ENCODE results near the gene LKAAEAR1. TPM values are rescaled to one million over a fixed set of nuclear protein-coding genes. Genes with fewer than 3 reads are reported as not detected.
"Not testable (repeated sequence)": the region's sequence is repeated elsewhere in the genome, so short reads cannot be mapped to it uniquely, and the experiment has no call there.

LKAAEAR1 gene
- total RNA-seq, 4 donors from 2014 or later, result 0.81 TPM; not detected in 3

DNA sequence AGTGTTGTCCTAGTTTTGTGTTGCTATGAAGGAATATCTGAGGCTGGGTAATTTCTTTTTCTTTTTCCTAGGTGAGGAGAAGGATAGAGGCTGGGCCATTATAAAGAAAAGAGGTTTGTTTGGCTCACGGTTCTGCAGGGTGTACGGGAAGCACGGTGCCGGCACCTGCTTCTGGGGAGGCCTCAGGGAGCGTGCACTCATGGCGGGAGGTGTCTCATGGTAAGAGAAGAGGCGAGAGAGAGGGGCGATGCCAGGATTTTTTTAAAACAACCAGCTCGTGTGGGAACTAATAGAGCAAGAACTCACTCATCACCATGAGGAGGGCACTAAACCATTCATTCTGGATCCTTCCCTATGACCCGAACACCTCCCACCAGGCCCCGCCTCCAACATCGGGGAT lies 37.4 kb upstream of the LKAAEAR1 start:
- ATAC-seq, result no peak
- WGBS, 2 donors (ENCODE audit: low coverage in 1 of 2), result 80 to 81% methylated on average over 7 to 10 of the region's 12 CpGs
- Histone ChIP-seq H3K4me1 (peaks cover 0 to 9% (median 3%) of the 10 kb centered on the region in 3 donors), H3K4me3 (no peak overlapping the region), H3K27ac (no peak overlapping the region), H3K27me3 (peaks cover 41% of the 10 kb centered on the region), H3K9me3 (no peaks in the 10 kb centered on the region), H3K36me3 (no peaks in the 10 kb centered on the region)
- TF ChIP-seq POLR2A (IDR thresholded peaks at IDR 0.05) (no peak), EP300 (IDR thresholded peaks at IDR 0.05) (no peak), POLR2AphosphoS5 (IDR thresholded peaks at IDR 0.05) (no peak)
- TF ChIP-seq, protein P1, sequence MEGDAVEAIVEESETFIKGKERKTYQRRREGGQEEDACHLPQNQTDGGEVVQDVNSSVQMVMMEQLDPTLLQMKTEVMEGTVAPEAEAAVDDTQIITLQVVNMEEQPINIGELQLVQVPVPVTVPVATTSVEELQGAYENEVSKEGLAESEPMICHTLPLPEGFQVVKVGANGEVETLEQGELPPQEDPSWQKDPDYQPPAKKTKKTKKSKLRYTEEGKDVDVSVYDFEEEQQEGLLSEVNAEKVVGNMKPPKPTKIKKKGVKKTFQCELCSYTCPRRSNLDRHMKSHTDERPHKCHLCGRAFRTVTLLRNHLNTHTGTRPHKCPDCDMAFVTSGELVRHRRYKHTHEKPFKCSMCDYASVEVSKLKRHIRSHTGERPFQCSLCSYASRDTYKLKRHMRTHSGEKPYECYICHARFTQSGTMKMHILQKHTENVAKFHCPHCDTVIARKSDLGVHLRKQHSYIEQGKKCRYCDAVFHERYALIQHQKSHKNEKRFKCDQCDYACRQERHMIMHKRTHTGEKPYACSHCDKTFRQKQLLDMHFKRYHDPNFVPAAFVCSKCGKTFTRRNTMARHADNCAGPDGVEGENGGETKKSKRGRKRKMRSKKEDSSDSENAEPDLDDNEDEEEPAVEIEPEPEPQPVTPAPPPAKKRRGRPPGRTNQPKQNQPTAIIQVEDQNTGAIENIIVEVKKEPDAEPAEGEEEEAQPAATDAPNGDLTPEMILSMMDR (IDR thresholded peaks at IDR 0.05), result no peak

DNA sequence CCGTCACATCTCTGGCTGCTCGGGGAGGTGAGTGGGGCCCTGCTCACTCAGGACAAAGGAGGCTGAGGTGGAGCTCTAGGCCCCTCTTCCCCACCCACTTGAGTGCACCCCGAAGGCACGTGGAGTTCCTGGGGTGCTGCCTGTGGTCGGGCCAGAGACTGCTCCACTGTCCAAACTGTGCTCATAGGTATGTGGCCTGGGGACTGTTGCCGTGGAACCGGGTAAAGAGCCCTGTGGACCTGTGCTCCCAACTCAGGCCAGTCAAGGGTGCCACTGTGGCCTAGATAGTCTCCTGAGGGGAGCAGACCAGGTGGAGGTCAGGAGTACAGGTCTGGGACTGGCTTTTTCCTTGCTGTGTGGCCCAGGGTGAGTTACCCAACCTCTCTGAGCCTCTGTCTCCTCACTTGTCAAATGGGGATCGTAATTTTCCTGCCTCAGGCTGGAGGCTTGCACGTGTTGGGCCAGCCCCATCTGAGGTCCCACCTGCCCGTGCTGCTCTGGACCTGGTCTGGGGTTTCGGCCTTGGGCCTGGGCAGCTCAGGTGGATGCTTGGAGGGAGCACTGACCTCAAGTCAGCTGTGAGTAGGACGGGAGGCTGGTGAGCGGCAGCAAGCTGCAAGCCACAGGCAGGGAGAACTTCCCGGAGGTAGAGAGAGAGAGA lies 35.6 kb upstream of the LKAAEAR1 start:
- ATAC-seq, result no peak
- 0% methylated on average over 1 of the region's 14 CpGs; no CpG with 5 or more reads in 1 of the 2 donors for WGBS, 2 donors (ENCODE audit: low coverage in 1 of 2)
- Histone ChIP-seq H3K36me3 (no peaks in the 10 kb centered on the region), H3K27me3 (peaks cover 38% of the 10 kb centered on the region), H3K27ac (no peak overlapping the region), H3K9me3 (no peaks in the 10 kb centered on the region), H3K4me3 (peak overlapping the region in 1 of 2 donors; percentile 22), H3K4me1 (peaks cover 0 to 9% (median 3%) of the 10 kb centered on the region in 3 donors)
- no peak for TF ChIP-seq EP300 (IDR thresholded peaks at IDR 0.05)
- TF ChIP-seq POLR2A (IDR thresholded peaks at IDR 0.05), result no peak
- TF ChIP-seq, protein P1 (IDR thresholded peaks at IDR 0.05), result no peak
- TF ChIP-seq POLR2AphosphoS5 (IDR thresholded peaks at IDR 0.05), result no peak

DNA sequence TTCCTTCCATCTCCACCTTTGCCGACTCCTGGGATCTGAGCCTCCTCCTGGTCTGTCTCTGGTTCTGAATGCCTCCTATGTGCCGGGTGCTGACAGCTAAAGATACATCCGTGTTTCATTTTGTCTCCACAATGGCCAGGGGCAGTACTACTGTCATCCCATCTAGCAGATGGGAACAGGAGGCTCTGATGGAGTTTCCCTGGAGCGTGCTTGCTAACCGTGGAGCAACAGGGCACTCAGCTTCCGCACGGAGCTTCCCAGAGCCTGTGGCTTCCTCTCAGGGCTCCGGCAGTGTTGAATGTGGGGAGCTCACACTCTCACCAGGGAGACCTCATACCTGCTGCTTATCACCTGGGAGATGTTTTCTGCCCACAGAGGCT lies 35.1 kb upstream of the LKAAEAR1 start:
- no peaks in the 10 kb centered on the region for H3K36me3 ChIP-seq
- H3K27ac ChIP-seq, result no peak overlapping the region
- TF ChIP-seq POLR2AphosphoS5 (IDR thresholded peaks at IDR 0.05), result no peak
- TF ChIP-seq, protein P1 (IDR thresholded peaks at IDR 0.05), result no peak
- no peak for TF ChIP-seq POLR2A (IDR thresholded peaks at IDR 0.05)
- no peak for TF ChIP-seq EP300 (IDR thresholded peaks at IDR 0.05)
- H3K27me3 ChIP-seq, result peaks cover 34% of the 10 kb centered on the region
- H3K4me1 ChIP-seq, result peaks cover 0 to 9% (median 3%) of the 10 kb centered on the region in 3 donors
- no CpG with 5 or more reads among the region's 8 CpGs for WGBS, 2 donors (ENCODE audit: low coverage in 1 of 2)
- no peak overlapping the region for H3K4me3 ChIP-seq
- H3K9me3 ChIP-seq, result no peaks in the 10 kb centered on the region
- ATAC-seq, result no peak

DNA sequence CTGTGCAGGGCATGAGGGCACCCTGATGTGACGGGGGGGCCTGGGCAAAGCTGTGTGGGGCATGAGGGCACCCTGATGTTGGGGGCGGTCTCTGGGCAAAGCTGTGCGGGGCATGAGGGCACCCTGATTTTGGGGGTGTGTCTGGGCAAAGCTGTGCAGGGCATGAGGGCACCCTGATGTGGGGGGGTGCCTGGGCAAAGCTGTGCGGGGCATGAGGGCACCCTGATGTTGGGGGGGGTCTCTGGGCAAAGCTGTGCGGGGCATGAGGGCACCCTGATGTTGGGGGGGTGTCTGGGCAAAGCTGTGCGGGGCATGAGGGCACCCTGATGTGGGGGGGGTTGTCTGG lies 33.2 kb upstream of the LKAAEAR1 start:
- H3K4me1 ChIP-seq, H3K36me3 ChIP-seq, H3K27ac ChIP-seq, ATAC-seq, H3K4me3 ChIP-seq, H3K9me3 ChIP-seq: not testable (repeated sequence)
- no CpG with 5 or more reads among the region's 6 CpGs for WGBS, 2 donors (ENCODE audit: low coverage in 1 of 2)
- H3K27me3 ChIP-seq, result peaks cover 24% of the 10 kb centered on the region

DNA sequence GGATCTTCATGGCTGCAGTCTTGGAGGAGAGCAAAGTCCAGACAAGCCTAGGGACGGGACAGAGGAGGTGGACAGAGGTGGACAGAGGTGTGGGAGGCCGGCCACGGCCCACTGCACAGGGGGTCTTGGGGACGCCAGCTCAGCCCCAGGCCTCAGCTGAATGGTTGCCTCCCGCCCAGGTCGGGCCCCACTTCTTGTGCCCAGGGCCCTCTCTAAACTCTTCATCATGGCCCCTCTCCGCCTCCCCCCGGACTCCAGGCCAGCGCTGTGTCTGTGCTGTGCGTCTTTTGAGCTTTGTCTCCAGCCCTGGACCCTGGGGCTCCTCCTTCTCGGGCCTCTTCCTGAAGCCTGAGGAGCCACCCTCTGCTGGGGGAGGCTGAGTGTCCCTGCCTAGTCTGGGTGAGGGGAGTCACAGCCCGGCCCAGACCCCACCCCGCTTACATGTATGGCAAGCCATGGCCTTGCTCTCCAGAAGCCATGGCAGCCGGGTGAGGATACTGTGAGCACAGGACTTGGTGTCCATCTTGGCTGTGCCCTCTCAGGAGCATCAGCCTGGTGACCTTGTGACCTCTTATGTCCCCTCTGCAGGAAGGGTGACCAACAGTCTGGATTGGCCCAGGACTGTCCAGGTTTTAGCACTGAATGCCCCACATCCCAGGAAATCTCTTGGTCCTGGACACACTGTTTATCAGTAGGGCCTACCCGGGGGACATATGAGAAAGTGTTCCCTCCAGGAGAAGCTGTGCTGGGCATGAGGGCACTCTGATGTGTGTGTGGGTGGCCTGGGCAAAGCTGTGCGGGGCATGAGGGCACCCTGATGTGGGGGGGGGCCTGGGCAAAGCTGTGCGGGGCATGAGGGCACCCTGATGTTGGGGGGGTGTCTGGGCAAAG lies 32.6 kb upstream of the LKAAEAR1 start:
- Histone ChIP-seq H3K9me3 (no peaks in the 10 kb centered on the region), H3K36me3 (no peaks in the 10 kb centered on the region), H3K27me3 (peaks cover 19% of the 10 kb centered on the region), H3K4me1 (peaks cover 0 to 9% (median 3%) of the 10 kb centered on the region in 3 donors), H3K4me3 (no peak overlapping the region), H3K27ac (no peak overlapping the region)
- TF ChIP-seq, protein P1 (IDR thresholded peaks at IDR 0.05), result no peak
- TF ChIP-seq POLR2AphosphoS5 (IDR thresholded peaks at IDR 0.05), result no peak
- no peak for TF ChIP-seq EP300 (IDR thresholded peaks at IDR 0.05)
- TF ChIP-seq POLR2A (IDR thresholded peaks at IDR 0.05), result no peak
- WGBS, 2 donors (ENCODE audit: low coverage in 1 of 2), result 67 to 84% methylated on average over 6 of the region's 17 CpGs
- no peak for ATAC-seq
